NCI-H446 (cell line): ENCODE data around the gene OR51T1.
"Not testable (repeated sequence)": the region's sequence is repeated elsewhere in the genome, so short reads cannot be mapped to it uniquely, and the experiment has no call there.

Experiments
- DNase-seq, 2 experiments: peaks; one replicate each; lab custom pipeline; 2025; lab: John Stamatoyannopoulos, UW

OR51T1 gene

GRCh38 chr11:4881860-4882500 lies at the start of gene OR51T1:
Gene OR51T1, plus strand, starts transcription at chr11:4881900. Its CDS starts 0 bp downstream, at chr11:4881900.
- no peak for DNase-seq

- no peak for DNase-seq
These were observed 41.7 kb upstream of the OR51T1 start for GRCh38 chr11:4839851-4840549.

GRCh38 chr11:4848908-4849532 lies 32.7 kb upstream of the OR51T1 start, which contains the start of gene OR51S1:
Gene OR51S1, minus strand, starts transcription at chr11:4849208. Its CDS starts 0 bp downstream, at chr11:4849208.
- DNase-seq = no peak

GRCh38 chr11:4851033-4851432 lies 30.7 kb upstream of the OR51T1 start:
- DNase-seq = no peak

GRCh38 chr11:4854286-4854685 lies 27.4 kb upstream of the OR51T1 start:
- DNase-seq = not testable (repeated sequence)

- DNase-seq = no peak
These were observed 19.1 kb upstream of the OR51T1 start for GRCh38 chr11:4862447-4863236.

- DNase-seq = no peak
These were observed 17.8 kb upstream of the OR51T1 start for GRCh38 chr11:4863876-4864275.

GRCh38 chr11:4865855-4866254 lies 15.8 kb upstream of the OR51T1 start:
- DNase-seq = no peak

- no peak for DNase-seq
These were observed 512 bp upstream of the OR51T1 start for GRCh38 chr11:4881188-4881587.

GRCh38 chr11:4882543-4882942 lies 843 bp downstream of the OR51T1 start:
- no peak for DNase-seq

- DNase-seq = no peak
These were observed 2.7 kb downstream of the OR51T1 start for GRCh38 chr11:4884361-4884760.

GRCh38 chr11:4886186-4886585 lies 4.5 kb downstream of the OR51T1 start:
- no peak for DNase-seq

GRCh38 chr11:4887591-4887990 lies 5.9 kb downstream of the OR51T1 start:
- DNase-seq = no peak

GRCh38 chr11:4890279-4890678 lies 8.6 kb downstream of the OR51T1 start:
- DNase-seq = no peak

GRCh38 chr11:4891996-4892640 lies 10.4 kb downstream of the OR51T1 start:
- no peak for DNase-seq

GRCh38 chr11:4903484-4903883 lies 21.8 kb downstream of the OR51T1 start, which contains the start of gene OR51A7:
Gene OR51A7, plus strand, starts transcription at chr11:4903783. Its CDS starts 3,587 bp downstream, at chr11:4907370.
- no peak for DNase-seq

GRCh38 chr11:4916581-4916980 lies 34.9 kb downstream of the OR51T1 start:
- DNase-seq = no peak

GRCh38 chr11:4919250-4919649 lies 37.5 kb downstream of the OR51T1 start, which contains the start of gene OR51G2:
Gene OR51G2, minus strand, starts transcription at chr11:4919350. Its CDS starts 3,687 bp downstream, at chr11:4915663.
- DNase-seq = no peak

- no peak for DNase-seq
These were observed 40.1 kb downstream of the OR51T1 start for GRCh38 chr11:4921796-4922195.

- DNase-seq = no peak
These were observed 40.6 kb downstream of the OR51T1 start for GRCh38 chr11:4922304-4922703.

- DNase-seq = no peak
These were observed 42.5 kb downstream of the OR51T1 start, which contains the start of gene OR51G1 for GRCh38 chr11:4924239-4924638. Gene OR51G1, minus strand, starts transcription at chr11:4924339. Its CDS starts 0 bp downstream, at chr11:4924339.
